ENCODE data around the gene HOXB4.

HOXB4 gene

GRCh38 chr17:48526608-48527546 is 51.3 kb downstream of the HOXB4 start:
- Mint-ChIP-seq H3K9me3 (no peaks in the 10 kb centered on the region), H3K36me3 (ENCODE audit: insufficient read depth) (no peaks in the 10 kb centered on the region), H3K27me3 (peaks cover 34 to 64% of the 10 kb centered on the region in 2 donors), H3K27ac (no peak overlapping the region), H3K4me1 (ENCODE audit: low read depth in 2 of 2) (no peaks in the 10 kb centered on the region), H3K4me3 (no peak overlapping the region)
- ATAC-seq (replicated peaks) = no peak
- DNase-seq = no peak
